Neural progenitor cell (in vitro differentiated cells): Measurements from ENCODE around the gene ABCD3. TPM values are rescaled to one million over a fixed set of nuclear protein-coding genes. Genes with fewer than 3 reads are reported as not detected.
A peak's percentile ranks its signal among the peaks of the same experiment; 100 is the strongest.

Source experiments
- DNase-seq: peaks from one replicate; pipeline ENCODE4 v3.0.0-alpha.2; 2016; ENCODE audit warnings: low spot score
- H2AFZ ChIP-seq: fragments of 200-600 bp; sonication (generic); replicated peaks from 2 replicates; pipeline ENCODE4 v1.6.1; 2016; ENCODE audit warnings: antibody characterized with exemption
- H3F3A ChIP-seq: fragments of 200-600 bp; sonication (generic); 2 replicates; pipeline ENCODE4 v1.6.1; 2016; ENCODE audit warnings: antibody characterized with exemption, low read depth
- H3K27ac ChIP-seq: fragments of 200-600 bp; sonication (generic); 2 replicates; pipeline ENCODE4 v1.5.1; 2016; ENCODE audit warnings: mild to moderate bottlenecking
- H3K27me3 ChIP-seq: fragments of 200-600 bp; sonication (generic); 2 replicates; pipeline ENCODE4 v1.6.1; 2016; ENCODE audit warnings: mild to moderate bottlenecking, moderate library complexity
- H3K36me3 ChIP-seq: fragments of 200-600 bp; sonication (generic); 2 replicates; pipeline ENCODE4 v1.5.1; 2016
- H3K4me1 ChIP-seq: fragments of 200-600 bp; sonication (generic); 2 replicates; pipeline ENCODE4 v1.6.1; 2016; ENCODE audit warnings: mixed run types
- H3K4me2 ChIP-seq: fragments of 200-600 bp; sonication (generic); 2 replicates; pipeline ENCODE4 v1.6.1; 2016
- H3K4me3 ChIP-seq: fragments of 200-600 bp; sonication (generic); 2 replicates; pipeline ENCODE4 v1.5.1; 2016
- H3K79me2 ChIP-seq: fragments of 200-600 bp; sonication (generic); 2 replicates; pipeline ENCODE4 v1.6.1; 2016; ENCODE audit warnings: low read depth
- H3K9ac ChIP-seq: fragments of 200-600 bp; sonication (generic); 2 replicates; pipeline ENCODE4 v1.6.1; 2016
- H3K9me3 ChIP-seq: fragments of 200-600 bp; sonication (generic); 2 replicates; pipeline ENCODE4 v1.5.1; 2016; ENCODE audit warnings: low read depth
- H4K20me1 ChIP-seq: fragments of 200-600 bp; sonication (generic); 2 replicates; pipeline ENCODE4 v1.6.1; 2016; ENCODE audit warnings: low read depth
- H3K27ac Mint-ChIP-seq: 3 replicates; pipeline ENCODE4 v1.8.0; 2021; ENCODE audit warnings: mixed read lengths
- H3K27me3 Mint-ChIP-seq: 2 replicates; pipeline ENCODE4 v1.8.0; 2022; ENCODE audit warnings: low read depth, mild to moderate bottlenecking, inconsistent platforms, moderate library complexity, mixed read lengths; ENCODE audit not compliant: insufficient read depth
- H3K36me3 Mint-ChIP-seq: 3 replicates; pipeline ENCODE4 v1.8.0; 2021; ENCODE audit warnings: mixed read lengths
- H3K4me1 Mint-ChIP-seq: 3 replicates; pipeline ENCODE4 v1.8.0; 2021; ENCODE audit warnings: mixed read lengths
- H3K4me3 Mint-ChIP-seq: 3 replicates; pipeline ENCODE4 v1.8.0; 2021; ENCODE audit warnings: mild to moderate bottlenecking, moderate library complexity, mixed read lengths
- H3K9me3 Mint-ChIP-seq: 3 replicates; pipeline ENCODE4 v1.8.0; 2020; ENCODE audit warnings: mixed read lengths
- EZH2 ChIP-seq: fragments of 200-600 bp; sonication (generic); IDR thresholded peaks from 2 replicates; pipeline ENCODE4 v1.6.1; 2017; ENCODE audit warnings: antibody characterized with exemption, mild to moderate bottlenecking, moderate library complexity
- EZH2phosphoT487 ChIP-seq: fragments of 200-600 bp; sonication (generic); IDR thresholded peaks from 2 replicates; pipeline ENCODE4 v1.6.1; 2017; ENCODE audit warnings: antibody characterized with exemption
- total RNA-seq: library from RNA; depleted of rRNA; stranded (reverse); fragments of >200 nt; gene quantifications from 2 replicates; pipeline ENCODE4 v1.2.3, GENCODE V29; 2015; ENCODE audit warnings: low replicate concordance
- TF ChIP-seq, protein P1 (sequence below): fragments of 200-600 bp; sonication (generic); IDR thresholded peaks from 2 replicates; pipeline ENCODE4 v1.5.1; 2017; ENCODE audit warnings: antibody characterized with exemption, mild to moderate bottlenecking

The ABCD3 gene
- total RNA-seq, 1 donor from 2014 or later, result 45.1 TPM

- Histone ChIP-seq H3K27me3 (peaks cover 57% of the 10 kb centered on the region), H3K9ac (no peak overlapping the region), H3K4me2 (no peak overlapping the region), H3K27ac (no peak overlapping the region), H2AFZ (no peak overlapping the region), H3F3A (peaks cover 14% of the 10 kb centered on the region), H3K9me3 (no peaks in the 10 kb centered on the region), H3K79me2 (no peaks in the 10 kb centered on the region), H3K4me3 (no peak overlapping the region), H3K36me3 (no peaks in the 10 kb centered on the region), H3K4me1 (no peaks in the 10 kb centered on the region), H4K20me1 (no peaks in the 10 kb centered on the region)
- Mint-ChIP-seq H3K27me3 (peaks cover 9% of the 10 kb centered on the region), H3K4me3 (no peak overlapping the region), H3K27ac (no peak overlapping the region), H3K36me3 (peaks cover 9% of the 10 kb centered on the region), H3K9me3 (peaks cover 5% of the 10 kb centered on the region), H3K4me1 (peaks cover 33% of the 10 kb centered on the region)
- no peak for DNase-seq
- TF ChIP-seq, protein P1, sequence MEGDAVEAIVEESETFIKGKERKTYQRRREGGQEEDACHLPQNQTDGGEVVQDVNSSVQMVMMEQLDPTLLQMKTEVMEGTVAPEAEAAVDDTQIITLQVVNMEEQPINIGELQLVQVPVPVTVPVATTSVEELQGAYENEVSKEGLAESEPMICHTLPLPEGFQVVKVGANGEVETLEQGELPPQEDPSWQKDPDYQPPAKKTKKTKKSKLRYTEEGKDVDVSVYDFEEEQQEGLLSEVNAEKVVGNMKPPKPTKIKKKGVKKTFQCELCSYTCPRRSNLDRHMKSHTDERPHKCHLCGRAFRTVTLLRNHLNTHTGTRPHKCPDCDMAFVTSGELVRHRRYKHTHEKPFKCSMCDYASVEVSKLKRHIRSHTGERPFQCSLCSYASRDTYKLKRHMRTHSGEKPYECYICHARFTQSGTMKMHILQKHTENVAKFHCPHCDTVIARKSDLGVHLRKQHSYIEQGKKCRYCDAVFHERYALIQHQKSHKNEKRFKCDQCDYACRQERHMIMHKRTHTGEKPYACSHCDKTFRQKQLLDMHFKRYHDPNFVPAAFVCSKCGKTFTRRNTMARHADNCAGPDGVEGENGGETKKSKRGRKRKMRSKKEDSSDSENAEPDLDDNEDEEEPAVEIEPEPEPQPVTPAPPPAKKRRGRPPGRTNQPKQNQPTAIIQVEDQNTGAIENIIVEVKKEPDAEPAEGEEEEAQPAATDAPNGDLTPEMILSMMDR, result no peak
- TF ChIP-seq EZH2 (no peak), EZH2phosphoT487 (no peak)
Measured at GRCh38 chr1:94543893-94544635, 125.9 kb downstream of the ABCD3 start.

DNA sequence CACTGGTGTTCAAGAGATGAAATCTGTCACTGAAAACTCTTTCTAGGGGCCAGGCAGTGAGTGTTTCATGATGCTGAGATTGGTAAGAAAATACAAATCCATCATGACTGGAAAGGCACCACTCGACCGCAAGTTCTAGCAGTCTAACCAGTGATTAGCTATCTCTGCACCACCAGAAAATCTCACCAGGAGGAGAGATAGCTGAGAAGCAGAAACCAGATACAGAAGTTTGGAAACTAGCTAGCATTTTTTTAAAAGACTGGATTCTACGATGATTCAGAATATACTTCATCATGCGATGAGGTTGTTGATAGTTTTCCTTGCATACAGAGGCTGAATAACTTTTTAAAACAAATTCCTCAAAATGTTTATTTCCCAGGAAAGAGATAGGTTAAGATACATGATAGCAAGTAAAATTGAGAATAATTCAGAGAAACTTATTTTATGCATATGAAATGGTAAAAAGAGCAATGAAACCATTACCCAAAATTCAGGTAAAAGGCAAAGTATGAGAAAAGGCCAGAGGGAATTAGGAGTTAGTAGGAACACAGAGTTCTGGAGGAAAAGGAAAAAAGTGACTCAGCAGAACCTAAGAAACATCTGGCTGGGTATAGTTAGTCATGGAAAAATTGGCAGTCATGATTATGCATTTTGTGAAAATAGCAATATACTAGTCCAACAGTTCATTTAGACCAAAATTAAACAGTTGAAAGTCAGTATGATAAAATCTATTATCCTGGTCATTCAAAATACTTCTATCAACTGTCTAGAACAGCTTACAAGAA lies 126.7 kb downstream of the ABCD3 start:
- H3K27ac ChIP-seq, result no peak overlapping the region
- no peak overlapping the region for H3K4me3 ChIP-seq
- H3K4me1 Mint-ChIP-seq, result peaks cover 32% of the 10 kb centered on the region
- peaks cover 12% of the 10 kb centered on the region for H3K27me3 Mint-ChIP-seq
- no peaks in the 10 kb centered on the region for H3K9me3 ChIP-seq
- no peak overlapping the region for H3K4me2 ChIP-seq
- no peak overlapping the region for H3K27ac Mint-ChIP-seq
- peaks cover 2% of the 10 kb centered on the region for H3K36me3 Mint-ChIP-seq
- H3K79me2 ChIP-seq, result no peaks in the 10 kb centered on the region
- H3K4me1 ChIP-seq, result no peaks in the 10 kb centered on the region
- no peaks in the 10 kb centered on the region for H3K36me3 ChIP-seq
- peaks cover 49% of the 10 kb centered on the region for H3K27me3 ChIP-seq
- no peak for DNase-seq
- H4K20me1 ChIP-seq, result no peaks in the 10 kb centered on the region
- H2AFZ ChIP-seq, result no peak overlapping the region
- H3K9me3 Mint-ChIP-seq, result peaks cover 5% of the 10 kb centered on the region
- TF ChIP-seq EZH2 (no peak), EZH2phosphoT487 (no peak)
- TF ChIP-seq, protein P1, result no peak
- H3K9ac ChIP-seq, result no peak overlapping the region
- no peak overlapping the region for H3K4me3 Mint-ChIP-seq
- H3F3A ChIP-seq, result peaks cover 14% of the 10 kb centered on the region

- Histone ChIP-seq H3F3A (peaks cover 14% of the 10 kb centered on the region), H3K4me1 (peaks cover 44% of the 10 kb centered on the region), H3K9ac (no peak overlapping the region), H3K36me3 (no peaks in the 10 kb centered on the region), H3K4me3 (no peak overlapping the region), H3K27me3 (peaks cover 1% of the 10 kb centered on the region), H3K79me2 (no peaks in the 10 kb centered on the region), H3K9me3 (no peaks in the 10 kb centered on the region), H3K27ac (no peak overlapping the region), H3K4me2 (no peak overlapping the region), H4K20me1 (no peaks in the 10 kb centered on the region), H2AFZ (no peak overlapping the region)
- no peak for DNase-seq
- Mint-ChIP-seq H3K27ac (peak overlapping the region; percentile 6), H3K27me3 (peaks cover 8% of the 10 kb centered on the region), H3K4me3 (peak overlapping the region; percentile 0), H3K9me3 (peaks cover 5% of the 10 kb centered on the region), H3K4me1 (peaks cover 55% of the 10 kb centered on the region), H3K36me3 (no peaks in the 10 kb centered on the region)
- TF ChIP-seq EZH2, result no peak
Measured at GRCh38 chr1:94549706-94550105, 131.5 kb downstream of the ABCD3 start.
